Measurements from ENCODE around the gene NSMCE1. TPM values are rescaled to one million over a fixed set of nuclear protein-coding genes. Genes with fewer than 3 reads are reported as not detected.

NSMCE1 gene
- total RNA-seq, 2 donors from 2014 or later = 37.6 to 58.2 TPM

GRCh38 chr16:27246439-27246838 is 22.1 kb downstream of the NSMCE1 start:
- intact Hi-C loops (cut with DNase I) = loop anchor here (10.0 kb wide), 1 partner anchor 208 kb away; no protein-coding TSS in a partner anchor
- DNase-seq = no peak
- H3K9me3 ChIP-seq = no peaks in the 10 kb centered on the region
- H3K36me3 ChIP-seq = no peaks in the 10 kb centered on the region
- no peak overlapping the region for H3K27ac ChIP-seq
- H3K27me3 ChIP-seq = no peaks in the 10 kb centered on the region
- H3K9ac ChIP-seq (ENCODE audit: low read depth in 2 of 2, low read length in 2 of 2) = no peak overlapping the region
- TF ChIP-seq CTCF (IDR thresholded peaks at IDR 0.05) = no peak
- peaks cover 18% of the 10 kb centered on the region for H3K4me1 ChIP-seq
- H3K4me3 ChIP-seq = no peak overlapping the region

- DNase-seq = no peak
- Histone ChIP-seq H3K4me1 (peaks cover 22% of the 10 kb centered on the region), H3K36me3 (no peaks in the 10 kb centered on the region), H3K4me3 (no peak overlapping the region), H3K9ac (ENCODE audit: low read depth in 2 of 2, low read length in 2 of 2) (no peak overlapping the region), H3K9me3 (no peaks in the 10 kb centered on the region), H3K27me3 (no peaks in the 10 kb centered on the region), H3K27ac (peak overlapping the region; percentile 68)
- TF ChIP-seq CTCF (IDR thresholded peaks at IDR 0.05) = no peak
- intact Hi-C loops (cut with DNase I) = loop anchor here (10.0 kb wide), 1 partner anchor 209 kb away; no protein-coding TSS in a partner anchor
Measured at GRCh38 chr16:27245276-27246172, 23.0 kb downstream of the NSMCE1 start.

GRCh38 chr16:27244363-27244755 is 24.2 kb downstream of the NSMCE1 start:
- H3K27ac ChIP-seq = peak overlapping the region; percentile 68

GRCh38 chr16:27243725-27244362 is 24.7 kb downstream of the NSMCE1 start:
- Histone ChIP-seq H3K9me3 (no peaks in the 10 kb centered on the region), H3K9ac (ENCODE audit: low read depth in 2 of 2, low read length in 2 of 2) (peak overlapping the region; percentile 14 to 30), H3K27ac (peak overlapping the region; percentile 68), H3K4me1 (peaks cover 22% of the 10 kb centered on the region), H3K4me3 (no peak overlapping the region), H3K27me3 (no peaks in the 10 kb centered on the region), H3K36me3 (no peaks in the 10 kb centered on the region)
- DNase-seq = no peak
- TF ChIP-seq CTCF (IDR thresholded peaks at IDR 0.05) = no peak
- intact Hi-C loops (cut with DNase I) = loop anchor here (10.0 kb wide), 1 partner anchor 211 kb away; no protein-coding TSS in a partner anchor

More at GRCh38 chr16:27244363-27244755, 24.2 kb downstream of the NSMCE1 start:
- peaks cover 22% of the 10 kb centered on the region for H3K4me1 ChIP-seq
- intact Hi-C loops (cut with DNase I) = loop anchor here (10.0 kb wide), 1 partner anchor 210 kb away; no protein-coding TSS in a partner anchor
- no peaks in the 10 kb centered on the region for H3K27me3 ChIP-seq
- H3K4me3 ChIP-seq = no peak overlapping the region
- no peaks in the 10 kb centered on the region for H3K9me3 ChIP-seq
- no peak for TF ChIP-seq CTCF (IDR thresholded peaks at IDR 0.05)
- peak overlapping the region; percentile 14 to 30 for H3K9ac ChIP-seq (ENCODE audit: low read depth in 2 of 2, low read length in 2 of 2)
- no peak for DNase-seq
- no peaks in the 10 kb centered on the region for H3K36me3 ChIP-seq

GRCh38 chr16:27242868-27243590 is 25.5 kb downstream of the NSMCE1 start:
- H3K36me3 ChIP-seq = no peaks in the 10 kb centered on the region
- no peak for DNase-seq
- peak overlapping the region; percentile 68 for H3K27ac ChIP-seq
- peak overlapping the region; percentile 26 to 56 for H3K9ac ChIP-seq (ENCODE audit: low read depth in 2 of 2, low read length in 2 of 2)
- H3K27me3 ChIP-seq = no peaks in the 10 kb centered on the region
- TF ChIP-seq CTCF (IDR thresholded peaks at IDR 0.05) = no peak
- H3K4me3 ChIP-seq = no peak overlapping the region
- intact Hi-C loops (cut with DNase I) = loop anchor here (10.0 kb wide), 1 partner anchor 212 kb away; no protein-coding TSS in a partner anchor
- H3K9me3 ChIP-seq = no peaks in the 10 kb centered on the region
- peaks cover 27% of the 10 kb centered on the region for H3K4me1 ChIP-seq
